ENCODE measurements around the gene PTPRT. TPM values are rescaled to one million over a fixed set of nuclear protein-coding genes. Genes with fewer than 3 reads are reported as not detected.

The PTPRT gene
- total RNA-seq, 1 experiment from 2014 or later = not detected

DNA sequence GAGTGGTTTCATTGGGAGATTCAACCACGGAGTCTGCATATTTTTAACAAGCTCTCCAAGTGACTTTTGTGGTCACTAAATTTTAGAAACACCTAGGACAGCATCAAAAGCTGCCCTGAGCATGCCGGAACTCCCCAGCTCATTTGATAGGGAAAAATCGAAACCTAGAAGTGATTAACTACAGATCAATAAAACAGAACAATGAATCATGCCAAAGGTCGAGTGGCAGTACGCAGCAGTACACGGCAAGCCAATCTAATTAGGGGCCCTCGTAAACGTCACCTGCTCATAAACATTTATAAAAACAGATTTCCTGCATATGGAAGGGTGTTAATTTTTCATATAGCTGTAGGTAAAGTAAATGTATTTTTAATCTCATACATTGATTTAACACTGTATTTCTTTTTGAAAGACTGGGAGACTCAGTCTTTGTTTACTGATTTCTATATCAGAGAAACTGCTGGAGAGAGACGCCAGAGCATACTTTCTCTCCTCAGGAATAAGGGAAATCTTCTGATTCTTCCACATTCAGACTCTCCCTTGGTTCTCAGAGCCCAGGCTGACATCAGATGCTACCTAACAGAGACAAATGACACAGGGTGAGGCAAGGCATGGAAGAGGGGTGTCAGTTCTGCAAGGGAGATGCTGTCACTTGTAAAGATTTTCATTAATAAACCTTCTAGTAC is 232.5 kb downstream of the PTPRT start:
- POLR2A ChIA-PET = no interaction called here
- CTCF ChIA-PET = no interaction called here
- Histone ChIP-seq H3K4me3 (ENCODE audit: low read depth in 2 of 2, low read length in 2 of 2) (no peak overlapping the region), H3K27me3 (ENCODE audit: control insufficient read depth, insufficient read depth, low read length) (no peaks in the 10 kb centered on the region; the same call in 1 of the 2 replicates), H3K27ac (ENCODE audit: low read length) (no peak overlapping the region), H3K36me3 (ENCODE audit: control insufficient read depth, insufficient read depth, low read length) (no peaks in the 10 kb centered on the region), H3K9me3 (ENCODE audit: control insufficient read depth, insufficient read depth, low read depth, low read length) (no peaks in the 10 kb centered on the region), H3K4me1 (ENCODE audit: control insufficient read depth, insufficient read depth, low read length) (no peaks in the 10 kb centered on the region)
- DNase-seq (ENCODE audit: low read depth, low spot score) = no peak
- in situ Hi-C loops (cut with HindIII; ENCODE audit: low pct_unique_long_range_greater_than_20kb, low sequenced_read_pairs) = no loop called here
- ATAC-seq = no peak
- intact Hi-C loops (cut with micrococcal nuclease; ENCODE audit: unreplicated experiment) = no loop called here
- BruUV-seq (replicated peaks) = no TSS peak
- TF ChIP-seq TCF7L2 (IDR thresholded peaks at IDR 0.05; ENCODE audit: low read depth, low read length) (no peak), POLR2AphosphoS5 (IDR thresholded peaks at IDR 0.05; ENCODE audit: low read depth, low read length) (no peak), SIN3A (IDR thresholded peaks at IDR 0.05; ENCODE audit: borderline replicate concordance, insufficient read depth, low read depth, low read length) (no peak)
- TF ChIP-seq, protein P1, sequence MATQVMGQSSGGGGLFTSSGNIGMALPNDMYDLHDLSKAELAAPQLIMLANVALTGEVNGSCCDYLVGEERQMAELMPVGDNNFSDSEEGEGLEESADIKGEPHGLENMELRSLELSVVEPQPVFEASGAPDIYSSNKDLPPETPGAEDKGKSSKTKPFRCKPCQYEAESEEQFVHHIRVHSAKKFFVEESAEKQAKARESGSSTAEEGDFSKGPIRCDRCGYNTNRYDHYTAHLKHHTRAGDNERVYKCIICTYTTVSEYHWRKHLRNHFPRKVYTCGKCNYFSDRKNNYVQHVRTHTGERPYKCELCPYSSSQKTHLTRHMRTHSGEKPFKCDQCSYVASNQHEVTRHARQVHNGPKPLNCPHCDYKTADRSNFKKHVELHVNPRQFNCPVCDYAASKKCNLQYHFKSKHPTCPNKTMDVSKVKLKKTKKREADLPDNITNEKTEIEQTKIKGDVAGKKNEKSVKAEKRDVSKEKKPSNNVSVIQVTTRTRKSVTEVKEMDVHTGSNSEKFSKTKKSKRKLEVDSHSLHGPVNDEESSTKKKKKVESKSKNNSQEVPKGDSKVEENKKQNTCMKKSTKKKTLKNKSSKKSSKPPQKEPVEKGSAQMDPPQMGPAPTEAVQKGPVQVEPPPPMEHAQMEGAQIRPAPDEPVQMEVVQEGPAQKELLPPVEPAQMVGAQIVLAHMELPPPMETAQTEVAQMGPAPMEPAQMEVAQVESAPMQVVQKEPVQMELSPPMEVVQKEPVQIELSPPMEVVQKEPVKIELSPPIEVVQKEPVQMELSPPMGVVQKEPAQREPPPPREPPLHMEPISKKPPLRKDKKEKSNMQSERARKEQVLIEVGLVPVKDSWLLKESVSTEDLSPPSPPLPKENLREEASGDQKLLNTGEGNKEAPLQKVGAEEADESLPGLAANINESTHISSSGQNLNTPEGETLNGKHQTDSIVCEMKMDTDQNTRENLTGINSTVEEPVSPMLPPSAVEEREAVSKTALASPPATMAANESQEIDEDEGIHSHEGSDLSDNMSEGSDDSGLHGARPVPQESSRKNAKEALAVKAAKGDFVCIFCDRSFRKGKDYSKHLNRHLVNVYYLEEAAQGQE (IDR thresholded peaks at IDR 0.05; ENCODE audit: insufficient read depth in 1 of 2, low read depth in 2 of 2, low read length in 1 of 2) = no peak
- TF ChIP-seq, protein P2, sequence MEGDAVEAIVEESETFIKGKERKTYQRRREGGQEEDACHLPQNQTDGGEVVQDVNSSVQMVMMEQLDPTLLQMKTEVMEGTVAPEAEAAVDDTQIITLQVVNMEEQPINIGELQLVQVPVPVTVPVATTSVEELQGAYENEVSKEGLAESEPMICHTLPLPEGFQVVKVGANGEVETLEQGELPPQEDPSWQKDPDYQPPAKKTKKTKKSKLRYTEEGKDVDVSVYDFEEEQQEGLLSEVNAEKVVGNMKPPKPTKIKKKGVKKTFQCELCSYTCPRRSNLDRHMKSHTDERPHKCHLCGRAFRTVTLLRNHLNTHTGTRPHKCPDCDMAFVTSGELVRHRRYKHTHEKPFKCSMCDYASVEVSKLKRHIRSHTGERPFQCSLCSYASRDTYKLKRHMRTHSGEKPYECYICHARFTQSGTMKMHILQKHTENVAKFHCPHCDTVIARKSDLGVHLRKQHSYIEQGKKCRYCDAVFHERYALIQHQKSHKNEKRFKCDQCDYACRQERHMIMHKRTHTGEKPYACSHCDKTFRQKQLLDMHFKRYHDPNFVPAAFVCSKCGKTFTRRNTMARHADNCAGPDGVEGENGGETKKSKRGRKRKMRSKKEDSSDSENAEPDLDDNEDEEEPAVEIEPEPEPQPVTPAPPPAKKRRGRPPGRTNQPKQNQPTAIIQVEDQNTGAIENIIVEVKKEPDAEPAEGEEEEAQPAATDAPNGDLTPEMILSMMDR (IDR thresholded peaks at IDR 0.05) = no peak

GRCh38 chr20:42955713-42956112 is 234.0 kb downstream of the PTPRT start:
- BruUV-seq (replicated peaks) = no TSS peak
- ChIA-PET POLR2A (no interaction called here), CTCF (no interaction called here)
- no peak for ATAC-seq
- H3K36me3 ChIP-seq (ENCODE audit: control insufficient read depth, insufficient read depth, low read length) = no peaks in the 10 kb centered on the region
- H3K9me3 ChIP-seq (ENCODE audit: control insufficient read depth, insufficient read depth, low read depth, low read length) = no peaks in the 10 kb centered on the region
- H3K27ac ChIP-seq (ENCODE audit: low read length) = no peak overlapping the region
- in situ Hi-C loops (cut with HindIII; ENCODE audit: low pct_unique_long_range_greater_than_20kb, low sequenced_read_pairs) (no loop called here), intact Hi-C loops (cut with micrococcal nuclease; ENCODE audit: unreplicated experiment) (no loop called here)
- no peaks in the 10 kb centered on the region; the same call in 1 of the 2 replicates for H3K27me3 ChIP-seq (ENCODE audit: control insufficient read depth, insufficient read depth, low read length)
- no peaks in the 10 kb centered on the region for H3K4me1 ChIP-seq (ENCODE audit: control insufficient read depth, insufficient read depth, low read length)
- TF ChIP-seq, protein P2 (IDR thresholded peaks at IDR 0.05) = no peak
- TF ChIP-seq POLR2AphosphoS5 (IDR thresholded peaks at IDR 0.05; ENCODE audit: low read depth, low read length) (no peak), TCF7L2 (IDR thresholded peaks at IDR 0.05; ENCODE audit: low read depth, low read length) (no peak), SIN3A (IDR thresholded peaks at IDR 0.05; ENCODE audit: borderline replicate concordance, insufficient read depth, low read depth, low read length) (no peak)
- TF ChIP-seq, protein P1 (IDR thresholded peaks at IDR 0.05; ENCODE audit: insufficient read depth in 1 of 2, low read depth in 2 of 2, low read length in 1 of 2) = no peak
- no peak for DNase-seq (ENCODE audit: low read depth, low spot score)
- no peak overlapping the region for H3K4me3 ChIP-seq (ENCODE audit: low read depth in 2 of 2, low read length in 2 of 2)

Measured in Panc1 (cell line).